Endothelial cell of umbilical vein (primary cell): ENCODE data around the gene KRT37. TPM values are rescaled to one million over a fixed set of nuclear protein-coding genes. Genes with fewer than 3 reads are reported as not detected.

Experiments used
- BruUV-seq: library from RNA; stranded (reverse); fragments of 400-500 nt; replicated peaks from 2 replicates; lab custom pipeline; 2021; lab: Mats Ljungman, UMichigan
- CTCF ChIA-PET: fragments of 300-600, 350-600 bp; sonication (Branson Sonifier 250); formaldehyde crosslinking; loops from one replicate; lab custom pipeline; 2021; ENCODE audit warnings: antibody characterized with exemption, inconsistent platforms; lab: Charles Lee
- POLR2A ChIA-PET: fragments of 300-600, 350-600 bp; sonication (Branson Sonifier 250); formaldehyde crosslinking; loops from one replicate; lab custom pipeline; 2021; ENCODE audit warnings: antibody characterized with exemption, inconsistent platforms; lab: Charles Lee
- DNase-seq: peaks from one replicate; pipeline ENCODE4 v3.0.0-alpha.2; 2011; ENCODE audit warnings: low read depth, low spot score
- FAIRE-seq: peaks from 2 replicates; lab custom pipeline; 2011; peaks lifted over from hg19 to GRCh38; lab: Jason Lieb, UNC
- H2AFZ ChIP-seq: 2 replicates; pipeline ENCODE4 v1.6.0; 2012; ENCODE audit warnings: low read depth, low read length, control low read depth, inconsistent platforms
- H3K27ac ChIP-seq: 2 replicates; pipeline ENCODE4 v1.5.1; 2011; ENCODE audit warnings: low read depth, mild to moderate bottlenecking, control low read depth, low read length, moderate library complexity; ENCODE audit not compliant: insufficient read depth
- H3K27me3 ChIP-seq, 2 experiments: 2 replicates each; pipeline versions ENCODE4 v1.6.0 to v1.6.1; 2011; ENCODE audit warnings: low read length in 2 of 2, mixed read lengths in 1 of 2; ENCODE audit not compliant: control insufficient read depth in 2 of 2, insufficient read depth in 2 of 2
- H3K36me3 ChIP-seq, 2 experiments: 2 replicates in 1 of 2; 3 replicates in 1 of 2; pipeline ENCODE4 v1.5.1; 2011; ENCODE audit warnings: low read length in 2 of 2, mild to moderate bottlenecking in 1 of 2, moderate library complexity in 1 of 2; ENCODE audit not compliant: control insufficient read depth in 2 of 2, insufficient read depth in 2 of 2; ENCODE audit errors: extremely low read depth in 1 of 2
- H3K4me1 ChIP-seq: 3 replicates; pipeline ENCODE4 v1.5.1; 2011; ENCODE audit warnings: mild to moderate bottlenecking, low read length; ENCODE audit not compliant: control insufficient read depth, insufficient read depth; ENCODE audit errors: extremely low read depth
- H3K4me2 ChIP-seq: 2 replicates; pipeline ENCODE4 v1.6.1; 2011; ENCODE audit warnings: low read length, control low read depth, mixed read lengths; ENCODE audit not compliant: insufficient read depth
- H3K4me3 ChIP-seq, 3 experiments: fragments of 200-600 bp in 1 of 3; sonication (generic), shearing (Covaris generic) in 1 of 3; replicated peaks in 1 of 3; 2 replicates each; pipeline ENCODE4 v1.5.1; 2011 to 2016; ENCODE audit warnings: control low read depth in 3 of 3, low read length in 3 of 3, mild to moderate bottlenecking in 2 of 3, inconsistent platforms in 1 of 3, low read depth in 1 of 3, moderate library complexity in 1 of 3; ENCODE audit not compliant: insufficient read depth in 1 of 3
- H3K79me2 ChIP-seq: 2 replicates; pipeline ENCODE4 v1.6.0; 2012; ENCODE audit warnings: low read length, inconsistent platforms; ENCODE audit not compliant: control insufficient read depth, insufficient read depth
- H3K9ac ChIP-seq: replicated peaks from 2 replicates; pipeline ENCODE3; 2011; ENCODE audit warnings: low read length, control low read depth; ENCODE audit not compliant: insufficient read depth; ENCODE audit errors: extremely low read depth
- H3K9me1 ChIP-seq: replicated peaks from 3 replicates; pipeline ENCODE4 v1.6.0; 2011; ENCODE audit warnings: mild to moderate bottlenecking, low read length; ENCODE audit not compliant: control insufficient read depth, insufficient read depth; ENCODE audit errors: extremely low read depth
- H3K9me3 ChIP-seq: replicated peaks from 2 replicates; pipeline ENCODE4 v1.5.1; 2012; ENCODE audit warnings: low read length, inconsistent platforms; ENCODE audit not compliant: control insufficient read depth, insufficient read depth
- H4K20me1 ChIP-seq: replicated peaks from 2 replicates; pipeline ENCODE3; 2011; ENCODE audit warnings: mild to moderate bottlenecking, low read length; ENCODE audit not compliant: control insufficient read depth, insufficient read depth; ENCODE audit errors: extremely low read depth
- CTCF ChIP-seq, 2 donors: IDR thresholded peaks; 1 replicate in 1 of 2; 2 replicates in 1 of 2; pipeline ENCODE4 v1.5.1; 2011; ENCODE audit warnings: low read length in 2 of 2, mild to moderate bottlenecking in 2 of 2, moderate library complexity in 2 of 2, control low read depth in 1 of 2, inconsistent platforms in 1 of 2, low read depth in 1 of 2; ENCODE audit not compliant: insufficient read depth in 1 of 2; ENCODE audit errors: extremely low read depth in 1 of 2
- EZH2 ChIP-seq: IDR thresholded peaks from 2 replicates; pipeline ENCODE4 v1.6.1; 2012; ENCODE audit warnings: borderline replicate concordance, low read depth, mild to moderate bottlenecking, moderate library complexity, low read length, inconsistent platforms; ENCODE audit not compliant: severe bottlenecking
- FOS ChIP-seq: IDR thresholded peaks from 2 replicates; pipeline ENCODE4 v1.6.1; 2011; ENCODE audit warnings: mild to moderate bottlenecking, low read length, moderate library complexity, borderline replicate concordance; ENCODE audit not compliant: insufficient read depth
- GATA2 ChIP-seq: IDR thresholded peaks from 2 replicates; pipeline ENCODE4 v1.7.0; 2011; ENCODE audit warnings: low read depth, mild to moderate bottlenecking, moderate library complexity, mixed read lengths, low read length; ENCODE audit not compliant: insufficient read length, insufficient read depth
- JUN ChIP-seq: IDR thresholded peaks from 2 replicates; pipeline ENCODE4 v1.6.1; 2011; ENCODE audit warnings: borderline replicate concordance, low read depth; ENCODE audit not compliant: insufficient read length, insufficient read depth
- MAX ChIP-seq: IDR thresholded peaks from 2 replicates; pipeline ENCODE4 v1.6.1; 2011; ENCODE audit not compliant: insufficient read depth, insufficient read length
- MYC ChIP-seq: IDR thresholded peaks from one replicate; pipeline ENCODE4 v1.6.1; 2011; ENCODE audit warnings: mild to moderate bottlenecking, low read depth, low read length
- POLR2A ChIP-seq: IDR thresholded peaks from 2 replicates; pipeline ENCODE4 v1.6.1; 2012; ENCODE audit warnings: low read depth, mild to moderate bottlenecking, control low read depth, low read length
- POLR2AphosphoS5 ChIP-seq: IDR thresholded peaks from 2 replicates; pipeline ENCODE4 v1.6.1; 2012; ENCODE audit warnings: low read depth, mild to moderate bottlenecking, control low read depth, low read length, moderate library complexity; ENCODE audit not compliant: insufficient read depth
- dilution Hi-C: fragments of 300-500 bp; cut with MboI; formaldehyde crosslinking; loops from one replicate; pipeline ENCODE4 v1.15.0; 2019; ENCODE audit warnings: low sequenced_read_pairs; ENCODE audit not compliant: extremely low pct_ligation_motif_present
- intact Hi-C: fragments of 100-400 bp; cut with micrococcal nuclease; formaldehyde crosslinking; loops from one replicate; pipeline ENCODE4 v1.10.0; 2022
- polyA plus RNA-seq, 4 experiments: library from polyadenylated mRNA; depleted of rRNA in 3 of 4; stranded (reverse) in 3 of 4; unstranded in 1 of 4; fragments of >200 nt; gene quantifications; 2 replicates each; pipeline versions ENCODE4 v1.2.1 to v1.2.3, GENCODE V29; 2011 to 2012; ENCODE audit warnings: missing spikeins in 1 of 4
- total RNA-seq: library from RNA; stranded (reverse); gene quantifications from 2 replicates; pipeline ENCODE4 v1.2.3, GENCODE V29; 2021

The KRT37 gene
- total and polyA plus RNA-seq, 2 donors (not counting 3 experiments of a cell fraction or from before 2014, with no cell fraction given) = not detected

GRCh38 chr17:41383690-41384089 is 40.7 kb downstream of the KRT37 start:
- Histone ChIP-seq H3K27ac (no peak overlapping the region), H3K4me1 (no peaks in the 10 kb centered on the region), H3K4me3 (no peak overlapping the region), H3K9me3 (no peaks in the 10 kb centered on the region), H3K9ac (no peak overlapping the region), H3K27me3 (peaks cover 0 to 5% of the 10 kb centered on the region in 2 experiments), H2AFZ (no peak overlapping the region), H3K79me2 (no peaks in the 10 kb centered on the region), H3K9me1 (no peaks in the 10 kb centered on the region), H3K36me3 (no peaks in the 10 kb centered on the region), H3K4me2 (no peak overlapping the region), H4K20me1 (no peaks in the 10 kb centered on the region)
- ChIA-PET CTCF (no interaction called here), POLR2A (no interaction called here)
- dilution Hi-C loops = no loop called here
- intact Hi-C loops = no loop called here
- DNase-seq (no peak), FAIRE-seq (no peak)
- TF ChIP-seq MYC (no peak), JUN (no peak), MAX (no peak), EZH2 (no peak), GATA2 (no peak), CTCF (IDR thresholded peaks at IDR 0.05; ENCODE audit: extremely low read depth in 1 of 2, insufficient read depth in 1 of 2, low read depth in 1 of 2, low read length in 2 of 2) (no peak), POLR2A (no peak), FOS (no peak), POLR2AphosphoS5 (no peak)
- BruUV-seq = no TSS peak
